ENCODE measurements around the gene CCL19. TPM values are rescaled to one million over a fixed set of nuclear protein-coding genes. Genes with fewer than 3 reads are reported as not detected.
A peak's percentile ranks its signal among the peaks of the same experiment; 100 is the strongest.

Gene CCL19
- total RNA-seq, 1 donor: not detected

- Histone ChIP-seq H3K9me3 (ENCODE audit: low read depth, low read length) (no peaks in the 10 kb centered on the region), H3K4me2 (ENCODE audit: insufficient read depth, low read length) (peak within 1 kb of the TSS; percentile 98), H3K4me1 (ENCODE audit: insufficient read depth, low read length) (peaks cover 49% of the 10 kb centered on the region), H4K20me1 (ENCODE audit: insufficient read depth, low read length) (peaks cover 12% of the 10 kb centered on the region), H3K4me3 (ENCODE audit: insufficient read depth, low read length) (peak within 1 kb of the TSS; percentile 69), H3K27ac (ENCODE audit: low read depth, low read length) (peak within 1 kb of the TSS; percentile 64), H3K79me2 (ENCODE audit: insufficient read depth, low read length) (peaks cover 17% of the 10 kb centered on the region), H2AFZ (ENCODE audit: low read length) (peak within 1 kb of the TSS; percentile 77), H3K36me3 (ENCODE audit: insufficient read depth, low read length) (peaks cover 21% of the 10 kb centered on the region), H3K27me3 (ENCODE audit: insufficient read depth, low read length) (no peaks in the 10 kb centered on the region)
- no peak for TF ChIP-seq CTCF (IDR thresholded peaks at IDR 0.05; ENCODE audit: extremely low read depth, low read depth, low read length)
- peak; percentile 96 for DNase-seq (ENCODE audit: insufficient read length, low spot score, missing footprints)
These were observed 39.0 kb downstream of the CCL19 start, which contains the start of gene IL11RA for GRCh38 chr9:34651876-34652601. IL11RA (plus strand) TSS chr9:34652185; CDS start chr9:34655218, 3,033 bp downstream.

GRCh38 chr9:34651321-34651720, 39.8 kb downstream of the CCL19 start:
- Histone ChIP-seq H3K4me1 (ENCODE audit: insufficient read depth, low read length) (peaks cover 51% of the 10 kb centered on the region), H3K36me3 (ENCODE audit: insufficient read depth, low read length) (peaks cover 21% of the 10 kb centered on the region), H3K4me3 (ENCODE audit: insufficient read depth, low read length) (peak overlapping the region; percentile 69), H3K27me3 (ENCODE audit: insufficient read depth, low read length) (no peaks in the 10 kb centered on the region), H3K9me3 (ENCODE audit: low read depth, low read length) (no peaks in the 10 kb centered on the region), H3K79me2 (ENCODE audit: insufficient read depth, low read length) (peaks cover 19% of the 10 kb centered on the region), H3K4me2 (ENCODE audit: insufficient read depth, low read length) (peak overlapping the region; percentile 98), H3K27ac (ENCODE audit: low read depth, low read length) (peak overlapping the region; percentile 64), H4K20me1 (ENCODE audit: insufficient read depth, low read length) (peaks cover 12% of the 10 kb centered on the region), H2AFZ (ENCODE audit: low read length) (peak overlapping the region; percentile 77)
- no peak for TF ChIP-seq CTCF (IDR thresholded peaks at IDR 0.05; ENCODE audit: extremely low read depth, low read depth, low read length)
- DNase-seq (ENCODE audit: insufficient read length, low spot score, missing footprints): no peak

- DNase-seq (ENCODE audit: insufficient read length, low spot score, missing footprints): no peak
- peak overlapping the region; percentile 69 for H3K4me3 ChIP-seq (ENCODE audit: insufficient read depth, low read length)
- H2AFZ ChIP-seq (ENCODE audit: low read length): no peak overlapping the region
- TF ChIP-seq CTCF (IDR thresholded peaks at IDR 0.05; ENCODE audit: extremely low read depth, low read depth, low read length): no peak
- H3K27ac ChIP-seq (ENCODE audit: low read depth, low read length): peak overlapping the region; percentile 64
- H3K27me3 ChIP-seq (ENCODE audit: insufficient read depth, low read length): no peaks in the 10 kb centered on the region
- H3K79me2 ChIP-seq (ENCODE audit: insufficient read depth, low read length): peaks cover 19% of the 10 kb centered on the region
- peaks cover 21% of the 10 kb centered on the region for H3K36me3 ChIP-seq (ENCODE audit: insufficient read depth, low read length)
- no peaks in the 10 kb centered on the region for H3K9me3 ChIP-seq (ENCODE audit: low read depth, low read length)
- H4K20me1 ChIP-seq (ENCODE audit: insufficient read depth, low read length): peaks cover 12% of the 10 kb centered on the region
- H3K4me1 ChIP-seq (ENCODE audit: insufficient read depth, low read length): peaks cover 55% of the 10 kb centered on the region
- peak overlapping the region; percentile 98 for H3K4me2 ChIP-seq (ENCODE audit: insufficient read depth, low read length)
These were observed 40.3 kb downstream of the CCL19 start for GRCh38 chr9:34650816-34651215.

- Histone ChIP-seq H3K4me3 (ENCODE audit: insufficient read depth, low read length) (no peak overlapping the region), H3K9me3 (ENCODE audit: low read depth, low read length) (no peaks in the 10 kb centered on the region), H3K27me3 (ENCODE audit: insufficient read depth, low read length) (no peaks in the 10 kb centered on the region), H3K79me2 (ENCODE audit: insufficient read depth, low read length) (peaks cover 19% of the 10 kb centered on the region), H3K36me3 (ENCODE audit: insufficient read depth, low read length) (peaks cover 21% of the 10 kb centered on the region), H4K20me1 (ENCODE audit: insufficient read depth, low read length) (peaks cover 12% of the 10 kb centered on the region), H3K4me1 (ENCODE audit: insufficient read depth, low read length) (peaks cover 45% of the 10 kb centered on the region), H3K27ac (ENCODE audit: low read depth, low read length) (no peak overlapping the region), H2AFZ (ENCODE audit: low read length) (no peak overlapping the region), H3K4me2 (ENCODE audit: insufficient read depth, low read length) (no peak overlapping the region)
- no peak for DNase-seq (ENCODE audit: insufficient read length, low spot score, missing footprints)
- TF ChIP-seq CTCF (IDR thresholded peaks at IDR 0.05; ENCODE audit: extremely low read depth, low read depth, low read length): no peak
These were observed 42.4 kb downstream of the CCL19 start for GRCh38 chr9:34648673-34649072.
